ENCODE results near the gene CLRN2. TPM values are rescaled to one million over a fixed set of nuclear protein-coding genes. Genes with fewer than 3 reads are reported as not detected.
A peak's percentile ranks its signal among the peaks of the same experiment; 100 is the strongest.
"Not testable (repeated sequence)": the region's sequence is repeated elsewhere in the genome, so short reads cannot be mapped to it uniquely, and the experiment has no call there.

The CLRN2 gene
- total RNA-seq, 3 donors from 2014 or later, result not detected

DNA sequence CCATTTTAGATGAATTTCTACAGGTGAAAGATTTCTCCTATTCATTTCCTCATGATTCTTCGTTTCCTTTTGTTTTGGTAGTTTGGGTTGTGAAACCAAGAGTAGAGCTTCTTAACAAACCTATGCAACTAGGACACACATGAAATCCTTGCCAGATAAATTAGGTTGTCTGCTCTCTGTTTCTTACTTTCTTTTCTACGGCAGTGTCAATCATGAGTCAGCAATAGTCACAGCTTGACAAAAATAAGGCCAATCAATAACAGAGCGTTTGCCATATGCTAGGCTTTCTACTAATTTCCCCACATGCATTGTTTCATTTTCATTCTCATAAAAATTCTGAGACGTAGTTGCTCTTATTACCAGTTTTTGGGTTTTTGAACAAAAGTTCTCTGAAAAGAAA, 20.3 kb downstream of the CLRN2 start:
- H3K4me3 ChIP-seq, result no peak overlapping the region
- no peaks in the 10 kb centered on the region for H3K4me1 ChIP-seq
- intact Hi-C loops (cut with DNase I; ENCODE audit: low total_unique reads), result no loop called here
- DNase-seq (ENCODE audit: low spot score in 2 of 2), result no peak
- H3K9me3 ChIP-seq, result no peaks in the 10 kb centered on the region
- H3K27me3 ChIP-seq, result no peaks in the 10 kb centered on the region
- H3K27ac ChIP-seq, result no peak overlapping the region
- no peak for TF ChIP-seq POLR2A (IDR thresholded peaks at IDR 0.05)
- TF ChIP-seq POLR2AphosphoS5 (IDR thresholded peaks at IDR 0.05), result no peak
- TF ChIP-seq, protein P1, sequence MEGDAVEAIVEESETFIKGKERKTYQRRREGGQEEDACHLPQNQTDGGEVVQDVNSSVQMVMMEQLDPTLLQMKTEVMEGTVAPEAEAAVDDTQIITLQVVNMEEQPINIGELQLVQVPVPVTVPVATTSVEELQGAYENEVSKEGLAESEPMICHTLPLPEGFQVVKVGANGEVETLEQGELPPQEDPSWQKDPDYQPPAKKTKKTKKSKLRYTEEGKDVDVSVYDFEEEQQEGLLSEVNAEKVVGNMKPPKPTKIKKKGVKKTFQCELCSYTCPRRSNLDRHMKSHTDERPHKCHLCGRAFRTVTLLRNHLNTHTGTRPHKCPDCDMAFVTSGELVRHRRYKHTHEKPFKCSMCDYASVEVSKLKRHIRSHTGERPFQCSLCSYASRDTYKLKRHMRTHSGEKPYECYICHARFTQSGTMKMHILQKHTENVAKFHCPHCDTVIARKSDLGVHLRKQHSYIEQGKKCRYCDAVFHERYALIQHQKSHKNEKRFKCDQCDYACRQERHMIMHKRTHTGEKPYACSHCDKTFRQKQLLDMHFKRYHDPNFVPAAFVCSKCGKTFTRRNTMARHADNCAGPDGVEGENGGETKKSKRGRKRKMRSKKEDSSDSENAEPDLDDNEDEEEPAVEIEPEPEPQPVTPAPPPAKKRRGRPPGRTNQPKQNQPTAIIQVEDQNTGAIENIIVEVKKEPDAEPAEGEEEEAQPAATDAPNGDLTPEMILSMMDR (IDR thresholded peaks at IDR 0.05), result no peak
- no peaks in the 10 kb centered on the region for H3K36me3 ChIP-seq

DNA sequence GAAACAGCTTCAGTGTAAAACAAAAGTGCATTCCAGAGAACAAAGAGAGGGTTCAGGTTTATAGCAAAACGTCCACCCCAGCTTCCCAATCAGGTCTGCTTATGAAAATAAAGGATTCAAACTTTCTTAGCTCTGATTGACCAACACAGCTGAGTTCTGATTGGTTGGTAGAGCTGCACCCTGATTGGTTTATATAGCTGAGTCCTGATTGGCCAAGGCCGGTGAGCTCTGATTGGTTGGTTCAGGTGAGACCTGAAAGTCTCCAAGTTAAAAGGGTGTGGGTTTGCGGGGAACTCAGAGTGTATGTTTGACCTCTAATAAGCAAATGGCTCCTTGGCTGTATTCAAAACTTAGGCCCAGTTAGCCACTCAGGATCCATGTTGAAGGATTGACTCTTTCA, 20.9 kb downstream of the CLRN2 start:
- intact Hi-C loops (cut with DNase I; ENCODE audit: low total_unique reads), result no loop called here
- H3K4me3 ChIP-seq, result no peak overlapping the region
- TF ChIP-seq, protein P1 (IDR thresholded peaks at IDR 0.05), result no peak
- TF ChIP-seq POLR2A (IDR thresholded peaks at IDR 0.05), result no peak
- no peak for TF ChIP-seq POLR2AphosphoS5 (IDR thresholded peaks at IDR 0.05)
- no peaks in the 10 kb centered on the region for H3K4me1 ChIP-seq
- H3K9me3 ChIP-seq, result no peaks in the 10 kb centered on the region
- H3K27me3 ChIP-seq, result no peaks in the 10 kb centered on the region
- H3K36me3 ChIP-seq, result no peaks in the 10 kb centered on the region
- DNase-seq (ENCODE audit: low spot score in 2 of 2), result no peak
- no peak overlapping the region for H3K27ac ChIP-seq

DNA sequence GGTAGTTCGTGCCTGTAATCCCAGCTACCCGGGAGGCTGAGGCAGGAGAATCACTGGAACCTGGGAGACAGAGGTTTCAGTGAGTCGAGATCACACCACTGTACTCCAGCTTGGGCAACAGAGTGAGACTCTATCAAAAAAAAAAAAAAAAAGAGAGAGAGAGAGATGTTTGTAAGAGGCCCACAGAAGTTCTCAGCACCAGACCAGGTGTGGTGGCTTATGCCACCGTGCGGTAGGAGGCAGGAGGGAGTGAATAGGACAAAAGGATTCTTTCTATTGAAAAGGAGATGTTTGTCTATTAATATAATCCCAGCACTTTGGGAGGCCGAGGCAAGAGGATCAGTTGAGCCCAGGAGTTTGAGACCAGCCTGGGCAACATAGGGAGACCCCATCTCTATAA, 22.1 kb downstream of the CLRN2 start:
- H3K27ac ChIP-seq; H3K9me3 ChIP-seq; H3K36me3 ChIP-seq; H3K27me3 ChIP-seq; H3K4me1 ChIP-seq; intact Hi-C loops (cut with DNase I; ENCODE audit: low total_unique reads); DNase-seq (ENCODE audit: low spot score in 2 of 2); H3K4me3 ChIP-seq: not testable (repeated sequence)

DNA sequence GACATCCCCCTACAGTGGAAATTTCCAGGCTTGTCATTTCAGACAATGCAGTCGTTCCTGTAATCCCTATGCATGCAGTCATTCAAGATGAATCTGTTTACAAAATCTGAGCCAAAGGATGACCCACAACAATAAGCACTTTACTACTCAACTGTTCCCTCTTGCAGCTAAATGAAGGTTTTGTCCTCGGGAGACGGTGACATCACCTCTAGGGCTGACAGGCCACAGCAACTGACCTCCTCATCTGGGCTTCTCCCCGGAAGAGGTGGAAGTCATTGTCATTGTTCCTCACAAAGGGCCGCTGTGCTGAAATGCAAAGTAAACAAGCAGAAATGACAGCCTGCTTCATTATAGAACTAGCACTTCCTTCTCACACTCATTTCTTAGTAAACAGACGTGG, 29.2 kb downstream of the CLRN2 start:
- Histone ChIP-seq H3K36me3 (no peaks in the 10 kb centered on the region), H3K9me3 (no peaks in the 10 kb centered on the region), H3K27ac (no peak overlapping the region), H3K4me1 (no peaks in the 10 kb centered on the region), H3K4me3 (no peak overlapping the region), H3K27me3 (no peaks in the 10 kb centered on the region)
- intact Hi-C loops (cut with DNase I; ENCODE audit: low total_unique reads), result no loop called here
- DNase-seq (ENCODE audit: low spot score in 2 of 2), result peak in 1 of 2 donors; percentile 40
- TF ChIP-seq POLR2AphosphoS5 (IDR thresholded peaks at IDR 0.05) (no peak), POLR2A (IDR thresholded peaks at IDR 0.05) (no peak)
- TF ChIP-seq, protein P1 (IDR thresholded peaks at IDR 0.05), result no peak

DNA sequence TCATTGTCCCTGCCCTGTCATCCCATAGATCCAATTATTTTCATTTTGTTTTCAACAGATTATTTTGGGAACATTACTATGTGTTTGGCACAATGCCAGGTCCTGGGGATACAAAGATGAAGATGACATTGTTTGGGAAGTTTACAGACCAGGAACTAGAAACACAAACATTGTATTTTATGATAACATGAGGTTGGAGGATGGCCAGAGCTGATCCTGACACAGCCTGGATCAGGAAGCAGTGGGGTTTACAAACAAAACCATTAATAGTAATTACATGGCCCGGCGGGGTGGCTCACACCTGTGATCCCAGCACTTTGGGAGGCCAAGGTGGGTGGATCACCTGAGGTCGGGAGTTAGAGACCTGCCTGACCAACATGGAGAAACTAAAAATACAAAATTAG, 29.9 kb downstream of the CLRN2 start:
- no peaks in the 10 kb centered on the region for H3K36me3 ChIP-seq
- H3K4me1 ChIP-seq, result no peaks in the 10 kb centered on the region
- H3K27ac ChIP-seq, result peak overlapping the region in 1 of 2 donors; percentile 61
- H3K4me3 ChIP-seq, result no peak overlapping the region
- intact Hi-C loops (cut with DNase I; ENCODE audit: low total_unique reads), result no loop called here
- H3K27me3 ChIP-seq, result no peaks in the 10 kb centered on the region
- TF ChIP-seq, protein P1 (IDR thresholded peaks at IDR 0.05), result no peak
- TF ChIP-seq POLR2AphosphoS5 (IDR thresholded peaks at IDR 0.05) (no peak), POLR2A (IDR thresholded peaks at IDR 0.05) (no peak)
- DNase-seq (ENCODE audit: low spot score in 2 of 2), result no peak
- H3K9me3 ChIP-seq, result no peaks in the 10 kb centered on the region
